ENCODE measurements around the gene RPS8. TPM values are rescaled to one million over a fixed set of nuclear protein-coding genes. Genes with fewer than 3 reads are reported as not detected.

RPS8 gene
- total and polyA plus RNA-seq, 10 donors = 1,626 to 6,194 (median 2,275) TPM

DNA sequence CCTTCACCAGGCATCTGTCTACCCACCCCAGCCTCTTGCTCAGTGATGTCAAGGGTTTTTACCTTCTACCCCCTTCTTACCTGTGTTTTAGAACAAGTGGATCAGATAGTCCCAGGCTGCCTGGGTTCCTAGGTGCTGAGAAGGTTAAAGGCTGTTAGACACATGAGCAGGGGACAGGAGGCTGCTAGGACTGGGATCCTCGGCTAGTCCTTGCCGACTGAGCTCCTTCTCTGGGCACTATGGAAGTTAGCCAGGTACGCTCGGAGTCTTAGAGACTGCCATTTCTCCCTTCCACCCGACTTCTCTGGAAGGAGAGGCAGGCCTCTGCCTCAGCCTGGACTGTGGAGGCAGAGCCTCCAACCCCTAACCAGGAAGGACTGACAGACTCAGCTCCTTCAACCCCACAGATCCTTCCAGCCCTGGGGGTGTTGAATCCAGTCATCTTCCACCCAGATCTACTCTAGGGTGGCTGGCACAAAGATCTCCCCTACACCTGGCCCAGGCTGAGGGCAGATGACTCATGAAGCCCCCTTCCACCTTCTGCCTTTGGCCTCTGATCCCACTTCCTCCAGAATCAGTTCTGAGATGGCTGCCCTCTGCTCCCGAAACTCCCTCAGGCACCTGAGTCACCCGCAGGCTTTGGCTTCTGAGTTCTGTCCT is 31.5 kb downstream of the RPS8 start, which contains the start of gene DYNLT4:
Gene DYNLT4 (minus strand): TSS at position 648 of the 660 bp plus-strand sequence. CDS start 683 bp downstream, outside the sequence.
- intact Hi-C loops (cut with DNase I; ENCODE audit: low total_unique reads) = no loop called here
- peak; percentile 70 for DNase-seq
- WGBS, 5 donors = 68 to 98% (median 72%) methylated on average over 5 to 7 of the region's 7 CpGs
- peak in 1 of 3 donors; percentile 26 for TF ChIP-seq POLR2A (IDR thresholded peaks at IDR 0.05)
- peak in 1 of 3 donors; percentile 65 for TF ChIP-seq POLR2AphosphoS5 (IDR thresholded peaks at IDR 0.05)
- no peak for TF ChIP-seq CTCF (IDR thresholded peaks at IDR 0.05 in 8 of 11, conservative IDR thresholded peaks at IDR 0.05 in 3 of 11)
- Histone ChIP-seq H3K27ac (peak within 1 kb of the TSS; percentile 95 to 99 (median 96)), H3K4me1 (peaks cover 54 to 100% (median 83%) of the 10 kb centered on the region in 6 donors), H3K36me3 (peaks cover 0 to 51% (median 39%) of the 10 kb centered on the region in 6 donors), H3K27me3 (replicated peaks in 1 of 7) (no peaks in the 10 kb centered on the region), H3K9me3 (no peaks in the 10 kb centered on the region), H3K4me3 (peak within 1 kb of the TSS in 3 of 8 donors; percentile 4 to 58 (median 14))

GRCh38 chr1:44807364-44808062 is 32.2 kb downstream of the RPS8 start:
- WGBS, 5 donors = 1 to 7% (median 4%) methylated on average over 16 of the region's 16 CpGs
- H3K4me1 ChIP-seq = peaks cover 51 to 100% (median 83%) of the 10 kb centered on the region in 6 donors

GRCh38 chr1:44808063-44808937 is 33.0 kb downstream of the RPS8 start, which contains the start of gene BTBD19:
TSS of gene BTBD19 (plus strand) at chr1:44808523. CDS start at chr1:44808821, 298 bp downstream.
- H3K4me3 ChIP-seq = peak within 1 kb of the TSS in 5 of 8 donors; percentile 4 to 58 (median 10)
- TF ChIP-seq CTCF (IDR thresholded peaks at IDR 0.05 in 8 of 11, conservative IDR thresholded peaks at IDR 0.05 in 3 of 11) (no peak), POLR2A (IDR thresholded peaks at IDR 0.05) (peak in 1 of 3 donors; percentile 22), POLR2AphosphoS5 (IDR thresholded peaks at IDR 0.05) (peak; percentile 70 to 79 (median 76))
- H3K9me3 ChIP-seq = no peaks in the 10 kb centered on the region
- DNase-seq = peak; percentile 90
- H3K27me3 ChIP-seq (replicated peaks in 1 of 7) = no peaks in the 10 kb centered on the region
- peak within 1 kb of the TSS; percentile 95 to 99 (median 96) for H3K27ac ChIP-seq
- H3K36me3 ChIP-seq = peaks cover 0 to 37% (median 34%) of the 10 kb centered on the region in 6 donors
- H3K4me1 ChIP-seq = peaks cover 51 to 100% (median 82%) of the 10 kb centered on the region in 6 donors
- WGBS, 5 donors = 27 to 43% (median 37%) methylated on average over 16 to 23 of the region's 23 CpGs
- intact Hi-C loops (cut with DNase I; ENCODE audit: low total_unique reads) = no loop called here

More at GRCh38 chr1:44807364-44808062, 32.2 kb downstream of the RPS8 start:
- Histone ChIP-seq H3K36me3 (peaks cover 0 to 45% (median 39%) of the 10 kb centered on the region in 6 donors), H3K4me3 (peak overlapping the region in 2 of 8 donors; percentile 14 to 58), H3K27ac (peak overlapping the region; percentile 95 to 99 (median 96)), H3K9me3 (no peaks in the 10 kb centered on the region), H3K27me3 (replicated peaks in 1 of 7) (no peaks in the 10 kb centered on the region)
- intact Hi-C loops (cut with DNase I; ENCODE audit: low total_unique reads) = no loop called here
- TF ChIP-seq POLR2A (IDR thresholded peaks at IDR 0.05) (peak in 1 of 3 donors; percentile 11), POLR2AphosphoS5 (IDR thresholded peaks at IDR 0.05) (peak; percentile 80 to 94 (median 86)), CTCF (IDR thresholded peaks at IDR 0.05 in 8 of 11, conservative IDR thresholded peaks at IDR 0.05 in 3 of 11) (peak in 1 of 11 experiments; percentile 18)
- DNase-seq = peak; percentile 99
